Osteoblast (primary cell): Measurements from ENCODE around the gene LYRM9. TPM values are rescaled to one million over a fixed set of nuclear protein-coding genes. Genes with fewer than 3 reads are reported as not detected.

Source experiments
- DNase-seq: peaks from one replicate; pipeline ENCODE4 v3.0.0; 2011; ENCODE audit warnings: low spot score, mixed read lengths; ENCODE audit not compliant: insufficient read length; ENCODE audit errors: missing footprints
- H2AFZ ChIP-seq: 2 replicates; pipeline ENCODE4 v1.6.0; 2011; ENCODE audit warnings: mild to moderate bottlenecking, low read length
- H3K27ac ChIP-seq: 2 replicates; pipeline ENCODE4 v1.5.1; 2011; ENCODE audit warnings: mild to moderate bottlenecking, low read depth, low read length, moderate library complexity
- H3K27me3 ChIP-seq: 2 replicates; pipeline ENCODE4 v1.6.0; 2012; ENCODE audit warnings: mild to moderate bottlenecking, control low read depth, inconsistent platforms, low read length, moderate library complexity; ENCODE audit not compliant: insufficient read depth
- H3K36me3 ChIP-seq: 2 replicates; pipeline ENCODE4 v1.5.1; 2011; ENCODE audit warnings: mild to moderate bottlenecking, low read length, control low read depth, moderate library complexity; ENCODE audit not compliant: insufficient read depth
- H3K4me1 ChIP-seq: 2 replicates; pipeline ENCODE4 v1.5.1; 2011; ENCODE audit warnings: mild to moderate bottlenecking, low read length, control low read depth, moderate library complexity; ENCODE audit not compliant: insufficient read depth
- H3K4me2 ChIP-seq: 2 replicates; pipeline ENCODE4 v1.6.0; 2011; ENCODE audit warnings: mild to moderate bottlenecking, low read length; ENCODE audit not compliant: insufficient read depth
- H3K4me3 ChIP-seq: fragments of 200-600 bp; sonication (generic); 3 replicates; pipeline ENCODE4 v1.5.1; 2012; ENCODE audit warnings: mild to moderate bottlenecking, low read length, inconsistent platforms; ENCODE audit not compliant: insufficient read depth
- H3K79me2 ChIP-seq: 2 replicates; pipeline ENCODE4 v1.6.0; 2012; ENCODE audit warnings: mild to moderate bottlenecking, low read length, control low read depth, inconsistent platforms; ENCODE audit not compliant: insufficient read depth
- H3K9me3 ChIP-seq: 2 replicates; pipeline ENCODE4 v1.5.1; 2011; ENCODE audit warnings: low read depth, low read length, control low read depth
- H4K20me1 ChIP-seq: 2 replicates; pipeline ENCODE4 v1.6.0; 2012; ENCODE audit warnings: mild to moderate bottlenecking, low read length, control low read depth; ENCODE audit not compliant: insufficient read depth
- total RNA-seq: library from RNA; depleted of rRNA; stranded (reverse); fragments of >200 nt; gene quantifications from 2 replicates; pipeline ENCODE4 v1.2.3, GENCODE V29; 2012
- TF ChIP-seq, protein P1 (sequence below): IDR thresholded peaks from 2 replicates; pipeline ENCODE4 v1.5.1; 2011; ENCODE audit warnings: mild to moderate bottlenecking, low read depth, low read length, moderate library complexity; ENCODE audit errors: extremely low read depth

LYRM9 gene
- total RNA-seq, 1 donor, result 18.1 TPM

GRCh38 chr17:27892542-27892865 is 661 bp downstream of the LYRM9 start:
- Histone ChIP-seq H3K27ac (peak overlapping the region; percentile 56), H3K4me1 (peaks cover 11% of the 10 kb centered on the region), H3K4me2 (peak overlapping the region; percentile 79), H3K36me3 (no peaks in the 10 kb centered on the region), H3K9me3 (no peaks in the 10 kb centered on the region), H2AFZ (peak overlapping the region; percentile 90), H4K20me1 (no peaks in the 10 kb centered on the region), H3K4me3 (peak overlapping the region; percentile 80), H3K27me3 (peaks cover 30% of the 10 kb centered on the region), H3K79me2 (no peaks in the 10 kb centered on the region)
- TF ChIP-seq, protein P1, sequence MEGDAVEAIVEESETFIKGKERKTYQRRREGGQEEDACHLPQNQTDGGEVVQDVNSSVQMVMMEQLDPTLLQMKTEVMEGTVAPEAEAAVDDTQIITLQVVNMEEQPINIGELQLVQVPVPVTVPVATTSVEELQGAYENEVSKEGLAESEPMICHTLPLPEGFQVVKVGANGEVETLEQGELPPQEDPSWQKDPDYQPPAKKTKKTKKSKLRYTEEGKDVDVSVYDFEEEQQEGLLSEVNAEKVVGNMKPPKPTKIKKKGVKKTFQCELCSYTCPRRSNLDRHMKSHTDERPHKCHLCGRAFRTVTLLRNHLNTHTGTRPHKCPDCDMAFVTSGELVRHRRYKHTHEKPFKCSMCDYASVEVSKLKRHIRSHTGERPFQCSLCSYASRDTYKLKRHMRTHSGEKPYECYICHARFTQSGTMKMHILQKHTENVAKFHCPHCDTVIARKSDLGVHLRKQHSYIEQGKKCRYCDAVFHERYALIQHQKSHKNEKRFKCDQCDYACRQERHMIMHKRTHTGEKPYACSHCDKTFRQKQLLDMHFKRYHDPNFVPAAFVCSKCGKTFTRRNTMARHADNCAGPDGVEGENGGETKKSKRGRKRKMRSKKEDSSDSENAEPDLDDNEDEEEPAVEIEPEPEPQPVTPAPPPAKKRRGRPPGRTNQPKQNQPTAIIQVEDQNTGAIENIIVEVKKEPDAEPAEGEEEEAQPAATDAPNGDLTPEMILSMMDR, result no peak
- no peak for DNase-seq

GRCh38 chr17:27891841-27892240 is 1.3 kb downstream of the LYRM9 start:
- H3K27me3 ChIP-seq, result peaks cover 30% of the 10 kb centered on the region
- peak overlapping the region; percentile 79 for H3K4me2 ChIP-seq
- H2AFZ ChIP-seq, result no peak overlapping the region
- H3K79me2 ChIP-seq, result no peaks in the 10 kb centered on the region
- no peaks in the 10 kb centered on the region for H4K20me1 ChIP-seq
- TF ChIP-seq, protein P1, result no peak
- DNase-seq, result no peak
- no peaks in the 10 kb centered on the region for H3K9me3 ChIP-seq
- peaks cover 11% of the 10 kb centered on the region for H3K4me1 ChIP-seq
- H3K27ac ChIP-seq, result no peak overlapping the region
- no peak overlapping the region for H3K4me3 ChIP-seq
- H3K36me3 ChIP-seq, result no peaks in the 10 kb centered on the region

DNA sequence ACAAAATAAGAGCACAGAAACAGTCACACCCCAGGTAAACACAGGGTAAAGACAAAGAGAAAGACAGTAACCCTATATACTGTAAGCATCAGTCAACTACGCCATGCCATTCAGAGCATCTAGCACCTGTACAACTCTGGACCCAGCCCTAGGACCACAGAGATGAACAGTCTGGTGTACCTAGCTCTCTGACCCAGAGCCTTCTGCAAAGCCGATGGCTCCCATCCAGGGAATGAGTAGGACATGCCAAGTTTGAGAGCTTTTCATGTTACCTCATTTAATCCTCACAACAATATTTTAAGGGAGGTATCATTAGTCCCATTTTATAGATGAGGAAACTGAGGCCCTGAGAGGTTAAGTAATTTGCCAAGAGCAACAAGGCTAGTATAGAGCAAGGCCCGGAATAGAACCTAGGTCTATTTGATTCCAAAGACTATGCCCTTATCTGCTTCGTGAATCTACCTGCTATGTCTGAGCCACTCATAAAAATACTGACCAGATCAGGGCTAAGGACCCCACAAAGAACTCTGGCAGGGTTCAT is 3.4 kb downstream of the LYRM9 start:
- Histone ChIP-seq H3K4me3 (no peak overlapping the region), H4K20me1 (no peaks in the 10 kb centered on the region), H2AFZ (no peak overlapping the region), H3K36me3 (no peaks in the 10 kb centered on the region), H3K79me2 (no peaks in the 10 kb centered on the region), H3K4me1 (peaks cover 11% of the 10 kb centered on the region), H3K27ac (no peak overlapping the region), H3K9me3 (no peaks in the 10 kb centered on the region), H3K4me2 (no peak overlapping the region), H3K27me3 (peaks cover 9% of the 10 kb centered on the region)
- DNase-seq, result no peak
- TF ChIP-seq, protein P1, result no peak

DNA sequence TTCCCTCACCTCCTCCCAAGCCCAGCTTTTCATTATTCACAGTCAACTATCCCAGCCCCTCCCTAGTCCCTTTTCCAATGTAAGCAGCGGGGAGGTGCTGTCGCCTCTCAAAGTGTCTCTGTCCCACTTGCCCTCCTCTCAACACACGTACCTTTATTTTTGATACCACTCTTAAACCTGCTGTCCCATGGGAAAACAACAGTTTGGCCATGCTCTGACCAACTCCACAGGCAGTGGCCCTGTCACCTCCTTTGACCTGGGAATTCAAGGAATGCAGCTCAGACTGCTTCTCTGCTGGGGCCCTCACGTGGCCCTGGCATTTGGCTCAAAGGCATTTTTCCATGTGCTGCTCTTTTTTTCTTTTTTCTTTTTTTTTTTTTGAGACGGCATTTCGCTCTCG is 4.2 kb downstream of the LYRM9 start:
- Histone ChIP-seq H3K4me1 (peaks cover 10% of the 10 kb centered on the region), H3K36me3 (no peaks in the 10 kb centered on the region), H3K27me3 (peaks cover 1% of the 10 kb centered on the region), H3K4me3 (no peak overlapping the region), H2AFZ (no peak overlapping the region), H3K27ac (no peak overlapping the region), H3K9me3 (no peaks in the 10 kb centered on the region), H4K20me1 (peaks cover 5% of the 10 kb centered on the region), H3K79me2 (no peaks in the 10 kb centered on the region), H3K4me2 (no peak overlapping the region)
- DNase-seq, result no peak
- TF ChIP-seq, protein P1, result no peak
